GM13977 (cell line): ENCODE measurements around the gene LGR4.
A peak's percentile ranks its signal among the peaks of the same experiment; 100 is the strongest.

Experiments used
- DNase-seq: peaks from one replicate; pipeline ENCODE4 v3.0.0; 2012; ENCODE audit warnings: low spot score
- CTCF ChIP-seq: IDR thresholded peaks from 2 replicates; pipeline ENCODE4 v1.5.1; 2012; ENCODE audit warnings: mild to moderate bottlenecking, control low read depth; ENCODE audit not compliant: insufficient read depth; ENCODE audit errors: extremely low read depth, missing control alignments
- in situ Hi-C: fragments of 300-500 bp; cut with MboI; formaldehyde crosslinking; loops from one replicate; pipeline ENCODE4 v1.12.0; 2022; ENCODE audit warnings: low sequenced_read_pairs, low pct_unique_long_range_greater_than_20kb, mixed read lengths, inconsistent platforms; ENCODE audit not compliant: unreplicated experiment

Gene LGR4

GRCh38 chr11:27489092-27489491, 16.5 kb upstream of the LGR4 start:
- no peak for TF ChIP-seq CTCF
- no peak for DNase-seq
- in situ Hi-C loops, result loop anchor here (25.0 kb wide), 1 partner anchor 727 kb away; no protein-coding TSS in a partner anchor

- no peak for DNase-seq
- TF ChIP-seq CTCF, result no peak
- in situ Hi-C loops, result loop anchor here (25.0 kb wide), 1 partner anchor 725 kb away; no protein-coding TSS in a partner anchor
These were observed 15.1 kb upstream of the LGR4 start for GRCh38 chr11:27487706-27488105.

GRCh38 chr11:27485930-27486773, 13.6 kb upstream of the LGR4 start:
- no peak for DNase-seq
- in situ Hi-C loops, result loop anchor here (25.0 kb wide), 1 partner anchor 724 kb away; no protein-coding TSS in a partner anchor
- peak; percentile 85 for TF ChIP-seq CTCF

- no peak for DNase-seq
- in situ Hi-C loops, result loop anchor here (25.0 kb wide), 1 partner anchor 720 kb away; no protein-coding TSS in a partner anchor
- no peak for TF ChIP-seq CTCF
These were observed 10.2 kb upstream of the LGR4 start for GRCh38 chr11:27482793-27483192.

- TF ChIP-seq CTCF, result no peak
- in situ Hi-C loops, result loop anchor here (25.0 kb wide), 1 partner anchor 720 kb away; no protein-coding TSS in a partner anchor
- DNase-seq, result no peak
These were observed 9.4 kb upstream of the LGR4 start for GRCh38 chr11:27481992-27482391.

GRCh38 chr11:27477831-27478230, 5.2 kb upstream of the LGR4 start:
- in situ Hi-C loops, result loop anchor here (25.0 kb wide), 1 partner anchor 716 kb away; no protein-coding TSS in a partner anchor
- no peak for DNase-seq
- no peak for TF ChIP-seq CTCF
